Superior temporal gyrus (tissue), 1 donor: ENCODE measurements around the gene FOXD4L1.
"Not testable (repeated sequence)": the region's sequence is repeated elsewhere in the genome, so short reads cannot be mapped to it uniquely, and the experiment has no call there.

ENCODE experiments used
- DNase-seq: peaks from one replicate; pipeline ENCODE4 v3.0.0-alpha.2; 2016; ENCODE audit errors: extremely low spot score

The FOXD4L1 gene

DNA sequence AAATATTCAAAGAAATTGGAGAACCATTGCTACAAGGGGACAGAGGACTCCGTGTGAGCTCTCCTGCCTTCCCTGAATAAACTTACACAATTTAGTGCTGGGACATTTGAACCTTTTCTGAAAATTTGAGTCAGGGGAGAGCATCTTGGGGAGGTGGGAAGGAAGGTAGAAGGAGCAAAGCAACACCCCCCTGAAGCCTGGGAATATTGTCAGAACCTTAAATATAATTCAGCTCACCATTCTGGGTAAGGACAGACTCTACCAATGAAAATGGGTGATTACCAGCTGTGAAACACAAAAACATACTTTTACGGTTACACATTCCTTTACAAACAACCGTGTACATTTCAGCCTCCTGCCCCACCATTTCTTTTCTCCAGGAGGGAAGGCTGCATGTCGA lies at the start of gene FOXD4L1:
TSS of gene FOXD4L1 (plus strand) at position 301 of the 400 bp plus-strand sequence. CDS start 592 bp downstream, outside the sequence.
- not testable (repeated sequence) for DNase-seq

DNA sequence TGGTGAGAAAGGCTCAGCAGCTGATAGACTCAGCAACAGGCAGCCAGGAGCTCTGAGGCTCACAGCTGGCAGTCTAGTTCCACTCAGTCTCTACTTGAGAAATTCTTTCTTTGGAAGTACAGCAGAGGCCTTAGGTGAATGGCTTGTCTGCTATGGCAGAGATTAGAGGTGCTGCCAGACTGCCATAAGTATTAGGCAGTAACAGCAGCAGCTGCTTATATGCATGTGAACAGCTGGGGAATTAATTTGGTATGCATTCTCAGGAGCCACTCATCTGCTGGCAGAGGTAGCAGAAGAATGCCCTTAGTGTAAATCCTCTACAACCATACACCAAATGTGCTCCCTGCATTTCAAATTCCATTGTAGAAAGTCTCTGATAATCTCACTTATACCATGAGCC lies 32.7 kb upstream of the FOXD4L1 start:
- not testable (repeated sequence) for DNase-seq

DNA sequence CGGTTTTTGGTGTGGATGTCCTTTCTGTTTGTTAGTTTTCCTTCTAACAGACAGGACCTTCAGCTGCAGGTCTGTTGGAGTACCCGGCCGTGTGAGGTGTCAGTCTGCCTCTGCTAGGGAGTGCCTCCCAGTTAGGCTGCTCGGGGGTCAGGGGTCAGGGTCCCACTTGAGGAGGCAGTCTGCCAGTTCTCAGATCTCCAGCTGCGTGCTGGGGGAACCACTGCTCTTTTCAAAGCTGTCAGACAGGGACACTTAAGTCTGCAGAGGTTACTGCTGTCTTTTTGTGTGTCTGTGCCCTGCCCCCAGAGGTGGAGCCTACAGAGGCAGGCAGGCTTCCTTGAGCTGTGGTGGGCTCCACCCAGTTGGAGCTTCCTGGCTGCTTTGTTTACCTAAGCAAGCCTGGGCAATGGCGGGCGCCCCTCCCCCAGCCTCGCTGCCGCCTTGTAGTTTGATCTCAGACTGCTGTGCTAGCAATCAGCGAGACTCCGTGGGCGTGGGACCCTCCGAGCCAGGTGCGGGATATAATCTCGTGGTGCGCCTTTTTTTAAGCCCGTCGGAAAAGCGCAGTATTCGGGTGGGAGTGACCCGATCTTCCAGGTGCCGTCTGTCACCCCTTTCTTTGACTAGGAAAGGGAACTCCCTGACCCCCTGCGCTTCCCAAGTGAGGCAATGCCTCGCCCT lies 21.6 kb upstream of the FOXD4L1 start:
- not testable (repeated sequence) for DNase-seq

DNA sequence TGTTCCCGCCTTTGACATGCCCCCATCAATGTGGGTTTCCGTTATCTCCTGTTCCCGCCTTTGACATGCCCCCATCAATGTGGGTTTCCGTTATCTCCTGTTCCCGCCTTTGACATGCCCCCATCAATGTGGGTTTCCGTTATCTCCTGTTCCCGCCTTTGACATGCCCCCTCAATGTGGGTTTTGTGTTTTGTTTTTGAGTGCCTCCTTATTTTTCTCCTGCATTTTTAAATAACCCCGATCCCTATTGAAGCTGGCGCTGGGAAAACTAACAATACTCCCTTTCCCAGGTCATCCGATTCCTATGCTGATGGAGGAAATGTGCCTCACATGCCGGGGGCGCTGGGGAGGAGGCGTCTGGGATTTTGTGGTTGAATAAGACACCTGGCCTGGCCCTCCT lies 1.9 kb upstream of the FOXD4L1 start:
- DNase-seq = not testable (repeated sequence)

DNA sequence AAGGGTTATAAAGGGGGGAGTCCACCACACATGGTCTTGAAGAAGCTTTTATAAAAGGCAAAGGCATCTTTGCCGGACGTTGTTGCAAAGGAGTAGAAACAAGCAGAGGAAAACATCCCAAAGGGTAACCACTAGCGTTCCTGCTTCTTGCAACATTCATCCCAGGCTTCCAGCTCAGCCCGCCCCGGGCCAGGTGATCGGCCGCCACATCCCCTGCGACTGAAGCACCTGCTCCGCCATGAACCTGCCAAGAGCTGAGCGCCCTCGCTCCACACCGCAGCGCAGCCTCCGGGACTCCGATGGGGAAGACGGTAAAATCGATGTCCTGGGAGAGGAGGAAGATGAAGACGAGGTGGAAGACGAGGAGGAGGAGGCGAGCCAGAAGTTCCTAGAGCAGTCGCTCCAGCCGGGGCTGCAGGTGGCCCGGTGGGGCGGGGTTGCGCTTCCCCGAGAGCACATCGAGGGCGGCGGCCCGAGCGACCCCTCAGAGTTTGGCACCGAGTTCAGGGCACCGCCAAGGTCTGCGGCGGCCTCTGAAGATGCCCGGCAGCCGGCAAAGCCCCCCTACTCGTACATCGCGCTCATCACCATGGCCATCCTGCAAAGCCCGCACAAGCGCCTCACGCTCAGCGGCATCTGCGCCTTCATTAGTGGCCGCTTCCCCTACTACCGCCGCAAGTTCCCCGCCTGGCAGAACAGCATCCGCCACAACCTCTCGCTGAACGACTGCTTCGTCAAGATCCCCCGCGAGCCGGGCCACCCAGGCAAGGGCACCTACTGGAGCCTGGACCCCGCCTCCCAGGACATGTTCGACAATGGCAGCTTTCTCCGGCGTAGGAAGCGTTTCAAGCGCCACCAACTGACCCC lies 787 bp downstream of the FOXD4L1 start:
- not testable (repeated sequence) for DNase-seq

DNA sequence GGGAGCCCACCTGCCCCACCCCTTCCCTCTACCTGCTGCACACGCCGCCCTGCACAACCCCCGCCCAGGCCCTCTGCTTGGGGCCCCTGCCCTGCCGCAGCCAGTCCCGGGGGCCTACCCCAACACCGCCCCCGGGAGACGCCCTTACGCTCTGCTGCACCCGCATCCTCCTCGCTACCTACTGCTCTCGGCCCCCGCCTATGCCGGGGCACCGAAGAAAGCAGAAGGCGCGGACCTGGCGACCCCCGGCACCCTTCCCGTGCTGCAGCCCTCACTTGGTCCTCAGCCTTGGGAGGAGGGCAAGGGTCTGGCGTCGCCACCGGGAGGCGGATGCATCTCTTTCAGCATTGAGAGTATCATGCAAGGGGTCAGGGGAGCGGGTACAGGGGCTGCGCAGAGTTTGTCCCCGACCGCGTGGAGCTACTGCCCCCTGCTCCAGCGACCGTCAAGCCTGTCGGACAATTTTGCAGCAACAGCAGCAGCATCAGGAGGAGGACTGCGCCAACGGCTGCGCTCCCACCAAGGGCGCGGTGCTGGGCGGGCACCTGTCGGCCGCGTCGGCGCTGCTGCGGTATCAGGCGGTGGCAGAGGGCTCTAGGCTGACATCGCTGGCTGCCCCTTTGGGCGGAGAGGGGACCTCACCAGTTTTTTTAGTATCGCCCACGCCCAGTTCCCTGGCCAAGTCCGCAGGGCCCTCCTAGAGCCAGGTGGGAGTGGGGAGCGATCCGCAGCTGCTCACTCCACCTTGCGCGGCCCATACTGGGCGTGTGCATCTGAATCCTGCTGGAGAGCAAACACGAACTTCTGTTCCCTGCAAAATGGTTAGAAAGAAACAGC lies 1.6 kb downstream of the FOXD4L1 start:
- not testable (repeated sequence) for DNase-seq

DNA sequence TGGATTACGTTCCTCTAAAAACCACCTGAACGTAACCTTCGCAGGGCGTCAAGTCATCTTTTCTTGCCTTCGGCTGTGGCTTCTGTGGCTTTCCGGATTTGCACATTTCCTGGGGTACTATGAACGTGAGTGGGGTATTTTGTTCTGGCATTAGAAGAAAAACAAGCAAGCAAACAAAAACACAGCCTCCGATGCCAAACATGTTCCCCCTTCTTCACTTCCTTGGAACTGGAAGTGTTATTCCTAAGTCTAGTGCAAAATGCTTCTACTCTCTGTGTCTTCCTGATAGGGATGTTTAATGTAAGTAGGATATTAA lies 2.2 kb downstream of the FOXD4L1 start:
- DNase-seq = not testable (repeated sequence)

DNA sequence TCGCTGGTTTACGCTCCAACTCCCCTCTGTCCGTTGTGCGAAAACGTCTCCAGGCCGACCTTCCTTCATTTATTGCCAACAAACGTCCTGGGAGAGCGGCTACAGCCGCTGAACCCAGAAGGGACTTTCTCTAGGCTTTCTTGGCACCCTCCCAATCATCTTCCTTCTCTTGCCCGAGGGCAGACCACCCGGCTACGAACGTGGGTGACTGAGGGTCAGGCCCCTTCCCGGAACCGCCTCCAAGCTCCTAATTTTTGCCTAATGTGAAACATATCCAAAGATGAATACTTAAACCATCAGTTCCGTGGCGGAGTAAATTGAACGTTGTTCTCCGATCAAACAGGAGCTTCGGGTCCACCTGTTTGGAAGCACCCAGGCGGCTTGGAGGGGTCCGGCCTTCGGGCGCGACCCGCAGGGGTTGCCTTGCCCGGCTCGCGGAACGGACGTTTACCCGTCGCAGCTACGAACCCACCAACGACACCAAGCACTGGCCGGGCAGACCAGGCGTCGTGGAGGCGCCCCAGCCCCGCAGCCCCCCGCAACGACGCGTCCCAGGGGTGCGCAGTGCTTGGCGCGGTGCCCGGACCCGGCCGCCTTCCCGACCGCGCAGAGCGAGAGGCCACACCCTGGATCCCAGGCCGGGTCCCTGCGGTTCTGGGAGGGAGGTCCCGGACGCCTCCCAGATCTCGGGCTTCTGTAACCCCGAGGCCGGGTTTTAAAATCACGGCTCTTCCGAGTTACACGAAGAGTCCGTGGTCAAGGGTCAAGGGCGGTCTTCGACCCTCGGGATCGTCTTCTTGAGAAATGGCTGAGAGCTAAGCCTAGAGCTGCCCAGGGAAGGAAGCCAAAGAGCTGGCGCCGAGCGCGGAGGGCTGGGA lies 4.0 kb downstream of the FOXD4L1 start:
- not testable (repeated sequence) for DNase-seq

DNA sequence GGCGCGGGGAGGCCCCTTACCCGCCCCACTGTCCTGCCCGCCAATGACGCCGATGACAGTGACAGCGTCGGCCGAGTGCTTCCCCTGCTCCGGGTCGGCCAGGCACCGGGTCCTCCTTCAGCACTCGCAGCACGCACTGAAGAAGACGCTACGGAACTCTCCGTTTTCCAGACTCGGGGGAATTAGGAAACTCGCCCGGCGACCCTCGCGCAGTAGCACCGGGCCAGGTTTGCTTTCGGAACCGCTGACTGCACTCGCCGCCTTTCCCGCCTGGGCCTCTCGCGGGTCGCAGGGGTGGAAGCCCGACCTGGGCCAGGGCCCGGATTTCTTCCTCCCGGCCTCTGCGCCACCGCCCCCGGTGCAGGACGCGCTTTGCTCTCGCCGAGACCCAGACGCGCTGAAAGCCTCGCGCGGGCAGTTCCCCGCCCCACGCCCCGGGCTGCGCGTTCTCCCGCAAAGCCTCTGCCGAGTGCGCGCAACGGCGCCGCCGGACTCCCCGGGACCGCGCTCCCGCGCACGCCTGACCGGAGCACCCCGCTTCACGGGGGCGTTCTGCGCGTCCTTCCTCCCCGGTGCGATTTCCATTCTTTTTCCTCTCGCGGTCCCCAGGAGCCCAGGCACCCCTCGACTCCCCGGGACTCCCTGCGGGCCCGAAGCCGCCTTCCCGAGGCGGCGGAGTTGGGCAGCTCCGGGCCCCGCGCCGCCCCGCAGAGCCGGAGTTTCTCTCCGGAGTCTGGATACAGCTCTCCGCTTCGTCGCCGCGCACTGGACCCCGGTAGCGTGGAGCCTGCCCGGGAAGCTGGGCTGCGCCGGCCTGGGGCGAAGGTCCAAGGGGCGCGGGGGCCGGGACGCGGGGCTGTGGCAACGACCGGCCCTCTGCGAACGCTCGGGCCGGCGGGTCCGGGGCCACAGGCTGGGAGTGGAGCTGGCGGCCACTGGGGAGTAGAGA lies 4.9 kb downstream of the FOXD4L1 start:
- not testable (repeated sequence) for DNase-seq

DNA sequence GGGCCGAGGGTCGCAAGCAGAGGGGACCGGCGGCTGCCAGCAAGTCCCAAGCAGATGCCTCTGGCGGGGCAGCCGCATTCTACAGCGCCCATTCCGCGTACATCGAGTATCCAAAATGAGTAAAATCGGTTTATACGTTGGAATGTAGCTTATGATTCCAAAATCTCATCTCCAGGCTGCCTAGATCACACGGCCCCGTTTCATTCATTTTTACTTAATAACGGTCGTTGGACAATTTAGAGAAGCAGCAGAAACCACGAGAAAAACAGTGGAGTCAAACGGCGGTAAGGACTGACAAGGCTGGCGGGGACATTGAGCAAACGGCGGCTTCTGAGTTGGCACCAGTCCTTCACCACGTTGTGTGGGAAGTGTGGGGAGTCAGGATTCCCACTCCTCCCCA lies 5.6 kb downstream of the FOXD4L1 start:
- DNase-seq = not testable (repeated sequence)

DNA sequence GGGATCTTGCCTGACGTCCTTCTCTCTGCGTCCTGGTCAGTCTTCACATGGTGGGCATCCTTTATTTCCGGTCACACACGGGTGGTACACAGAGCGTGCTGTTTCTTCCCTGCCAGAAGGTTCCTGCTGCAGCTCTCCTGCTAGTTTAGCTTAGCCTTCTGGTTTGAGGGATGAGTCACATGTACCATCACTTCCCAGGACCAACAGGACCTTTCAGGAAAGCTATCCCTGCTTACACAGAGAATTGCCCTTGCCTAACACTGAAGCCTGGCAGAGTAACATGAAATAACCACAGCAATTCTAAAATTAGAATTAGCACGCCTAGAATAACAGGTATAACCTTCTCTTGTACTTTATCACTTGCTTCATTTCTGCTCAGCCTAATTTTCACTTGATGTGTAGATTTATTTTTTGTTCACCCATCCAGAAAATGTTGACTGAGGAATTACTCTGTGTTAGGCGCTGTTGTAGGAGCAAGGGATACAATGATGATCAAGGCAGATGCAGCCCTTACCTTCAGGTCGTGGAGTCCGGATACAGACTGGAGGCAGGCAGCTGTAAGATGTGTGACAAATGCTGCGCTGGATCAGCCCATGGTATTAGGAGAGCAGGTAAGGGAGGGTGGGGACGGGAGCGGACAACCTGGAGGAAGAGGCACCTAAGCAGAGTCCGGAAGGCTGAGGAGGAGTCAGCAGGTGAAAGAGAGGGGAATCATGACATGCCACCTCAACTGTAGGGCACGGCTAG lies 9.1 kb downstream of the FOXD4L1 start:
- not testable (repeated sequence) for DNase-seq

DNA sequence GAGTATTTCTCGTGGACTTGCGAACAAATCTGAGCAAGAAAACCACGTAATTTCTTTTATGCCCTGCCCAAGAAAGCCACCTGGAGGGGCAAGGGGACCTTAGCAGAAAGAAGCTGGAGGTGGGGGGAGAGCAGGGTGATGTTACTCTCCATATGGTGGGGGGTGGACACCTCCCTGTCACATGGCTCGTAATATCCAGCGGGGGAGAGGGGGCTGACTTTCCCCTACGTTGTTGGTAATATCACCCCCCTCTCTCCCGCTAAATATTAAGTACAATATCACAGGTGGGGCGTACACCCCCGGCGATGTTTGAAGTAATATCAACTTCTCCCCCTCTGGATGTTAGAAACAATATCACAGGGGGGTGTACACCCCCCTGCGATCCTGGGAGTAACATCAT lies 9.7 kb downstream of the FOXD4L1 start:
- DNase-seq = not testable (repeated sequence)

DNA sequence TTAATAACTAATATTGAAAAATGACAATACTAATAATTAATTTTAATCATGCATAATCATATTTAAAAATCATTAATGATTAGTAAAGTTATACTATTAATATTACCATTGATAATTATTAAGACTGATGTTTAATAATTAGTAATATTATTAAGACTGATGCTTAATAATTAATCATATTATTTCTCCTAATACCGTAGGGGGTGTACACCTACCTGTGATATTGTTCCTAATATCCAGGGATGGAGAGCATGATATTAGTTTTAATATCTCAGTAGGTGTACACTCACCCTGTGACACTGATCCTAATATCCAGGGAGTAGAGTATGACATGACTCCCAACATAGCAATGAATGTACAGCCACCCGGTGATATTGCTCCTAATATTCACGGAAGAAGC lies 12.4 kb downstream of the FOXD4L1 start:
- DNase-seq = not testable (repeated sequence)

DNA sequence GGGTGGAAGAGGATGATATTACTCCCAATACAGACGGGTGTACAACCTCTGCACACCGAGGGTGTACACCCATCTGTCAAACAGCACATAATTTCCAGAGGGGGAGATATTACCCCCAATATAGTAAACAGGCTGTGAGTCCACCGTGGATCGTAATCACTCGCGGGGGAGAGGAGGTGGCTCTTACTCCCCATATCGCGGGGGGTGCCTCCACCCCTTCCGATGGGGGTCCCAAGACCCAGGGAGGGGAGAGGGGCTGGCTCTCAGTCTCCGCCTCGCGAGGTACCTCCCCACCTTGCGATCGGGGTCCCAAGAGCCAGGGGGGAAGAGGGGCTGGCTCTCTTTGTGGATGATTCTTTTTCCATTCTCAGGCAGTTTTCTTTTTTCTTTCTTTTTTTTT lies 13.4 kb downstream of the FOXD4L1 start:
- not testable (repeated sequence) for DNase-seq

DNA sequence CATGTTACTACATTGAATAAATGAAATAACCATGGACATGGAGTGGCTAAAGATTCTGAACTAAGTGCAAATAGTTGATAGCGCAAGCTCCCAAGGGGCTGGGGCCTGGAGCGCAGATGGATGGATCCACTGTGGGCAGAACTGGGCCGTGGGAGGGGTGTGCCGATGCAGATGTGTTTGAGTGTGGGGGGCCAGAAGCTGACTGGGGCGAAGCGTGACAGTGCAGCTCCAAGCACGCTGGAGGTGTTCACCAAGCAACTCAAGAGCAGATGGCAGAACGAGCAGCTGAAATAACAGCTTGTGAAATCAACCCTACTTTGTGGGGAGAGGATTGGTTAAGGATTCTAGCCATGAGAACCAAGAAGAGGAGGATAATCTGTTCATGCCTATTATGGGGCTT lies 17.0 kb downstream of the FOXD4L1 start:
- not testable (repeated sequence) for DNase-seq

DNA sequence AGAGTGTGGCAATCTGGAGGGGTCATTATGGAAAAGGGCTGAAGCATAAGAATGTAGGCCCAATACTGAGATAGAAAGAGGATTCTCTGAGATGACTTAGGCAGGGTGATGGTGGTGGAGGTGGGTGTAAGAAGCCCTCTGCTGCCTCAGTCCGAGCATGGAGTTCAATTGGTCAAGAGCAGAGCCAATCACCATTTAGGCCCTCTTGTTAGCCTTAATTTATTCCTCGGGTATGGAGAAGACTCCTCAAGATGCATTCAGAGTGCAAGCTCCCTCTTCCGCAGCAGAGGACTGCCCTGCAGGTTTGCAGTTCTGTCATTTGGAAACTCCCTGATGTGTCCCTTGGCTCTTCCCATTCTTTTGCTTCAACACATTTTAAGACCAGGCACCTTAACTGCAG lies 17.5 kb downstream of the FOXD4L1 start:
- DNase-seq = not testable (repeated sequence)

DNA sequence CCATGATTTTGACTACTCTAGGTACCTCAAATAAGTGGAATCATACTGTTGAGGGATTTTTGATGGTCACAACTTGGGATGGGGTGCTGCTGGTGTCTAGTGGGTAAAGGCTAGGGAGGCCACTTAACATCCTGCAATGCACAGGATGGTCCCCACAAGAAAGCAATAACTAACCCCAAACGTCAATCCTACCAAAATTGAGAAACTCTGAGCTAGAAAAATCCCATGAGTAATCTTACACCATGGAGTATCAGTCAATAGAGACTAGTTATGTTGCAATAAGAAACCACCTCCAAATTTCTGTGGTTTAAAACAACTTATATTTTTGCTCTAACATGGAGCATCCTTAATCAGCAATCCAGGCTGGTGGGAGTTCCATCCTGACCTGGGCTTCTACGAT lies 18.6 kb downstream of the FOXD4L1 start:
- DNase-seq = not testable (repeated sequence)

DNA sequence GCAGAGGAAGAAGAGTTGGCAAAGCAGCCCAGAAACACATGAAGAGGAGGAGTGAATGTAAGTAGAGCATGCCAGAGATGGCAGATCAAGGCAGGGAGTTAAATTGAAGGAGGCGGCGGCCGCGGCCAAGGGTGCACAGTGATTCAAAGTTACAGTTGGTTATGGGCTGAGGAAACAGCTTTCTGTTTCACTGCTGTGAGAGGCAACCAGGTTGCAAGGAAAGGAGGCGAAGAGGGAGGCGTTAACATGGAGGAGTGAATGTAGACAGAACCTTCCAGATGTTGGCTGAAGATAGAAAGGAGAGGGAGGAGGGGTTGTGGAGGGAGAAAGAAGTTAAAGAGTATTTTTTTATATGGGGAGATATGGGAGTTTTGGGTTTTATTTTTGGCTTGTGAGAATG lies 22.4 kb downstream of the FOXD4L1 start:
- DNase-seq = not testable (repeated sequence)

DNA sequence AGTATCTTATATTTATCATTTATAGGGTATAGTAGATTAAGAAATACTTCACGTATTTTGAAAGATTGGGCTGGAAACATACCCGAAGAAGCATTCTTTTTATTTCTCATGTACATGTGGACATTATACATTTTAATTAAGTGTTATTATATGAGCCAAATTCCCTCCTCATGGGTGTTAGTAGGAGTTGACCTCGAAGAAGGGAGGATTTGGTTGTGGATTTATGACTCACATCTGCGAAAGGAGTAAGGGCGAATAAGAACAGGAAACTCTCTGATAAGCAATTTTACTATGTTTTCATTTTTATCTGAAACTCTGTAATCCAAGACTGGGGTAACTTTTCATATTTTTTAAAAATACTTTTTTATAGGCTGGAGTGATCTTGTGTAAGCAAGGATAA lies 23.0 kb downstream of the FOXD4L1 start:
- not testable (repeated sequence) for DNase-seq
